ENCODE data around the gene MT1A.

The MT1A gene

DNA sequence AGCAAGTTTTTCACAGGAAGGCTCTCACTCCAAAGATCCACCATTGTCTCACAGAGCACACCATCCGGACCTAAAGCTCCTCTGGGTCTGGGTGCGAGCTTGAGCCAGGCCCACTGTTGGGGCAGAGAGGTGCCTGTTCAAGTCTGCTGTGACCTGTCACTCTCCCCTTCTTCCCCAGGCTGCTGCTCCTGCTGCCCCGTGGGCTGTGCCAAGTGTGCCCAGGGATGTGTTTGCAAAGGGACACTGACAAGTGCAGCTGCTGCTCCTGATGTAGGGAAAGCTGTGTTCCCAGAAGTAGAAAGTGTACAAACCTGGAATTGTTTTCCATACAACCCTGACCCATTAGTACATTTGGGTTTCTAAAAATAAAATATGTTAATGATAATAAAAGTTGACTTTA is 39.0 kb downstream of the MT1A start:
- TF ChIP-seq EZH2phosphoT487 (IDR thresholded peaks at IDR 0.05; ENCODE audit: borderline replicate concordance, low read length), result no peak
- TF ChIP-seq, protein P1, sequence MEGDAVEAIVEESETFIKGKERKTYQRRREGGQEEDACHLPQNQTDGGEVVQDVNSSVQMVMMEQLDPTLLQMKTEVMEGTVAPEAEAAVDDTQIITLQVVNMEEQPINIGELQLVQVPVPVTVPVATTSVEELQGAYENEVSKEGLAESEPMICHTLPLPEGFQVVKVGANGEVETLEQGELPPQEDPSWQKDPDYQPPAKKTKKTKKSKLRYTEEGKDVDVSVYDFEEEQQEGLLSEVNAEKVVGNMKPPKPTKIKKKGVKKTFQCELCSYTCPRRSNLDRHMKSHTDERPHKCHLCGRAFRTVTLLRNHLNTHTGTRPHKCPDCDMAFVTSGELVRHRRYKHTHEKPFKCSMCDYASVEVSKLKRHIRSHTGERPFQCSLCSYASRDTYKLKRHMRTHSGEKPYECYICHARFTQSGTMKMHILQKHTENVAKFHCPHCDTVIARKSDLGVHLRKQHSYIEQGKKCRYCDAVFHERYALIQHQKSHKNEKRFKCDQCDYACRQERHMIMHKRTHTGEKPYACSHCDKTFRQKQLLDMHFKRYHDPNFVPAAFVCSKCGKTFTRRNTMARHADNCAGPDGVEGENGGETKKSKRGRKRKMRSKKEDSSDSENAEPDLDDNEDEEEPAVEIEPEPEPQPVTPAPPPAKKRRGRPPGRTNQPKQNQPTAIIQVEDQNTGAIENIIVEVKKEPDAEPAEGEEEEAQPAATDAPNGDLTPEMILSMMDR (IDR thresholded peaks at IDR 0.05; ENCODE audit: low read depth, low read length, poor library complexity, severe bottlenecking), result no peak
- no peaks in the 10 kb centered on the region for H3K36me3 ChIP-seq (ENCODE audit: control insufficient read depth, low read length)
- peaks cover 42% of the 10 kb centered on the region for H3K27me3 ChIP-seq (ENCODE audit: control insufficient read depth, low read length)
- no peaks in the 10 kb centered on the region for H3F3A ChIP-seq (ENCODE audit: control insufficient read depth, insufficient read depth)
- H3K9me3 ChIP-seq (ENCODE audit: control insufficient read depth, insufficient read depth, low read length), result no peaks in the 10 kb centered on the region
- no peaks in the 10 kb centered on the region for H3K9me2 ChIP-seq (replicated peaks; ENCODE audit: control insufficient read depth, low read length)
- no peak overlapping the region for H3K27ac ChIP-seq (ENCODE audit: low read depth, low read length)
- H3K4me2 ChIP-seq (ENCODE audit: low read length), result no peak overlapping the region
- H4K20me1 ChIP-seq (ENCODE audit: control insufficient read depth, insufficient read depth, low read depth, low read length), result no peaks in the 10 kb centered on the region
- H3K4me1 ChIP-seq (ENCODE audit: control insufficient read depth, low read length), result peaks cover 8% of the 10 kb centered on the region
- H3K4me3 ChIP-seq (ENCODE audit: low read length), result no peak overlapping the region
- H3K79me2 ChIP-seq (ENCODE audit: control insufficient read depth, low read length), result no peaks in the 10 kb centered on the region

DNA sequence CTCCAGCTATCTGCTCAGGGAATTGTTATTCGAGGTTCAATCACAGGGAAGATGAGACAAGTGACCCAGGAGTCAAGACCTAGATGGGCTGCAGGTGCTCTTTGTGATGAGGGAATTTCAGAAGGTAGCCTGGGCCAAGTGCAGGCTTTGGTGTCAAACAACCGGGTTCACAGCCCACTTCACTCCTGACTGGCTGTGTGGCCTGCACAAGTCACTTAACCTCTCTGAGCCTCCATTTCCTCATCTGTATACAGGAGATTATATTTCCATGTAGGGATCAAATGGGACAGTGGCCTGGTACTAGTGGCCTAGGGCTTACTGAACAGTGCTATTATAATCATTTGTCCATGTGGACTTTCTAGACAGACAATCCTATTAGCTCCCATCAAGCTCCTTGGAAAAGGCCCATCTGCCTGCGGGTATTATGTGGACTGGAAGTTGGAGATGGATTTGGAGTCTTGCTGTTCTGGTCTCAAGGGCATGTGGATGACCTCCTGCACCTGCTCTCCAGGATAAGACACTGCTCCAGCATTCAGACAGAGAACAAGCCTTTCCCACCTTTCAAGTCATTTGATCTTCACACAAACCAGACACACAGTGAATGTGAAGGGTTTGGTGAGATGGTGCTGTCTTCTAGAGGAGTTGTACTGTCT is 40.7 kb downstream of the MT1A start:
- Histone ChIP-seq H3K27ac (ENCODE audit: low read depth, low read length) (no peak overlapping the region), H3K4me1 (ENCODE audit: control insufficient read depth, low read length) (peaks cover 14% of the 10 kb centered on the region), H3K79me2 (ENCODE audit: control insufficient read depth, low read length) (no peaks in the 10 kb centered on the region), H3K4me3 (ENCODE audit: low read length) (no peak overlapping the region), H4K20me1 (ENCODE audit: control insufficient read depth, insufficient read depth, low read depth, low read length) (no peaks in the 10 kb centered on the region), H3K27me3 (ENCODE audit: control insufficient read depth, low read length) (peaks cover 31% of the 10 kb centered on the region), H3K4me2 (ENCODE audit: low read length) (no peak overlapping the region), H3F3A (ENCODE audit: control insufficient read depth, insufficient read depth) (no peaks in the 10 kb centered on the region), H3K9me3 (ENCODE audit: control insufficient read depth, insufficient read depth, low read length) (no peaks in the 10 kb centered on the region), H3K9me2 (replicated peaks; ENCODE audit: control insufficient read depth, low read length) (no peaks in the 10 kb centered on the region), H3K36me3 (ENCODE audit: control insufficient read depth, low read length) (no peaks in the 10 kb centered on the region)
- TF ChIP-seq EZH2phosphoT487 (IDR thresholded peaks at IDR 0.05; ENCODE audit: borderline replicate concordance, low read length), result no peak
- TF ChIP-seq, protein P1 (IDR thresholded peaks at IDR 0.05; ENCODE audit: low read depth, low read length, poor library complexity, severe bottlenecking), result no peak

- TF ChIP-seq EZH2phosphoT487 (IDR thresholded peaks at IDR 0.05; ENCODE audit: borderline replicate concordance, low read length), result no peak
- TF ChIP-seq, protein P1 (IDR thresholded peaks at IDR 0.05; ENCODE audit: low read depth, low read length, poor library complexity, severe bottlenecking), result no peak
- peaks cover 14% of the 10 kb centered on the region for H3K4me1 ChIP-seq (ENCODE audit: control insufficient read depth, low read length)
- peaks cover 31% of the 10 kb centered on the region for H3K27me3 ChIP-seq (ENCODE audit: control insufficient read depth, low read length)
- H3K79me2 ChIP-seq (ENCODE audit: control insufficient read depth, low read length), result no peaks in the 10 kb centered on the region
- H3K36me3 ChIP-seq (ENCODE audit: control insufficient read depth, low read length), result no peaks in the 10 kb centered on the region
- H3F3A ChIP-seq (ENCODE audit: control insufficient read depth, insufficient read depth), result no peaks in the 10 kb centered on the region
- no peaks in the 10 kb centered on the region for H4K20me1 ChIP-seq (ENCODE audit: control insufficient read depth, insufficient read depth, low read depth, low read length)
- H3K4me2 ChIP-seq (ENCODE audit: low read length), result no peak overlapping the region
- H3K4me3 ChIP-seq (ENCODE audit: low read length), result no peak overlapping the region
- H3K27ac ChIP-seq (ENCODE audit: low read depth, low read length), result no peak overlapping the region
- H3K9me2 ChIP-seq (replicated peaks; ENCODE audit: control insufficient read depth, low read length), result no peaks in the 10 kb centered on the region
- H3K9me3 ChIP-seq (ENCODE audit: control insufficient read depth, insufficient read depth, low read length), result no peaks in the 10 kb centered on the region
Measured at GRCh38 chr16:56679818-56680217, 41.4 kb downstream of the MT1A start.
